Measurements from ENCODE around the gene NBPF8.
"Not testable (repeated sequence)": the region's sequence is repeated elsewhere in the genome, so short reads cannot be mapped to it uniquely, and the experiment has no call there.

DNA sequence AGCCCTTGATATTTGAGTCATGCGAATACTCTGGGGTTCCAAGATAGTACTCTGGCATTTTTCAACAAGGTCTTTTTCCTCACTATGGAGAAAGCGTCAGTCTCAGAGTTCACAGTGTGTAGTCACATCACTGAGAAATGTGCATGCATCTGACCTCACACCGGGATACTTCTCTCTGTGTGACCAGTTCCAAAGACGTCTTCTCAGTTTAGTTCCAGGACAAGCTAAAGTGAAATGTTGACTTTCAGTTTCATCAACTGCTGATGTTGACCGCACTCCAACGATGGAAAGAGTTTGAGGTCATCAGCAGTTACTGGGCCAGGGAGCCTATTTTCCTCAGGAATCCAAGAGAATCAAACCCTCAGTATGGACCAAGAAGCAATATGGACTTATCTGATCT, 47.1 kb upstream of the NBPF8 start:
- TF ChIP-seq, protein P1, sequence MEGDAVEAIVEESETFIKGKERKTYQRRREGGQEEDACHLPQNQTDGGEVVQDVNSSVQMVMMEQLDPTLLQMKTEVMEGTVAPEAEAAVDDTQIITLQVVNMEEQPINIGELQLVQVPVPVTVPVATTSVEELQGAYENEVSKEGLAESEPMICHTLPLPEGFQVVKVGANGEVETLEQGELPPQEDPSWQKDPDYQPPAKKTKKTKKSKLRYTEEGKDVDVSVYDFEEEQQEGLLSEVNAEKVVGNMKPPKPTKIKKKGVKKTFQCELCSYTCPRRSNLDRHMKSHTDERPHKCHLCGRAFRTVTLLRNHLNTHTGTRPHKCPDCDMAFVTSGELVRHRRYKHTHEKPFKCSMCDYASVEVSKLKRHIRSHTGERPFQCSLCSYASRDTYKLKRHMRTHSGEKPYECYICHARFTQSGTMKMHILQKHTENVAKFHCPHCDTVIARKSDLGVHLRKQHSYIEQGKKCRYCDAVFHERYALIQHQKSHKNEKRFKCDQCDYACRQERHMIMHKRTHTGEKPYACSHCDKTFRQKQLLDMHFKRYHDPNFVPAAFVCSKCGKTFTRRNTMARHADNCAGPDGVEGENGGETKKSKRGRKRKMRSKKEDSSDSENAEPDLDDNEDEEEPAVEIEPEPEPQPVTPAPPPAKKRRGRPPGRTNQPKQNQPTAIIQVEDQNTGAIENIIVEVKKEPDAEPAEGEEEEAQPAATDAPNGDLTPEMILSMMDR (IDR thresholded peaks at IDR 0.05; ENCODE audit: poor library complexity, severe bottlenecking) = not testable (repeated sequence)
- TF ChIP-seq EP300 (conservative IDR thresholded peaks at IDR 0.05; ENCODE audit: poor library complexity, severe bottlenecking); MXI1 (conservative IDR thresholded peaks at IDR 0.05; ENCODE audit: poor library complexity, severe bottlenecking); EZH2 (IDR thresholded peaks at IDR 0.05; ENCODE audit: borderline replicate concordance, insufficient read depth, low read length, poor library complexity, severe bottlenecking); REST (IDR thresholded peaks at IDR 0.05; ENCODE audit: borderline replicate concordance): not testable (repeated sequence)

Data from neural cell (in vitro differentiated cells).